HPDE6-E6E7 (cell line): ENCODE results near the gene TXNRD2.
"Not testable (repeated sequence)": the region's sequence is repeated elsewhere in the genome, so short reads cannot be mapped to it uniquely, and the experiment has no call there.

Experiments used
- DNase-seq: peaks from one replicate; pipeline ENCODE4 v3.0.0; 2011; ENCODE audit warnings: missing footprints; ENCODE audit errors: extremely low spot score

The TXNRD2 gene

GRCh38 chr22:19923914-19924513 lies 17.6 kb downstream of the TXNRD2 start:
- no peak for DNase-seq

GRCh38 chr22:19921544-19922081 lies 20.0 kb downstream of the TXNRD2 start:
- no peak for DNase-seq

GRCh38 chr22:19919701-19920363 lies 21.8 kb downstream of the TXNRD2 start:
- no peak for DNase-seq

- no peak for DNase-seq
Measured at GRCh38 chr22:19918332-19919106, 23.1 kb downstream of the TXNRD2 start.

- DNase-seq = no peak
Measured at GRCh38 chr22:19917389-19918138, 24.1 kb downstream of the TXNRD2 start.

GRCh38 chr22:19916941-19917340 lies 24.7 kb downstream of the TXNRD2 start:
- DNase-seq = no peak

GRCh38 chr22:19916006-19916405 lies 25.6 kb downstream of the TXNRD2 start:
- no peak for DNase-seq

GRCh38 chr22:19915287-19915954 lies 26.2 kb downstream of the TXNRD2 start:
- DNase-seq = no peak

GRCh38 chr22:19914201-19914943 lies 27.2 kb downstream of the TXNRD2 start:
- DNase-seq = no peak

- DNase-seq = no peak
Measured at GRCh38 chr22:19913337-19913936, 28.2 kb downstream of the TXNRD2 start.

- DNase-seq = no peak
Measured at GRCh38 chr22:19912271-19912999, 29.2 kb downstream of the TXNRD2 start.

- DNase-seq = no peak
Measured at GRCh38 chr22:19911540-19912270, 29.9 kb downstream of the TXNRD2 start.

- no peak for DNase-seq
Measured at GRCh38 chr22:19910180-19910744, 31.4 kb downstream of the TXNRD2 start.

- peak; percentile 72 for DNase-seq
Measured at GRCh38 chr22:19909350-19910179, 32.1 kb downstream of the TXNRD2 start.

GRCh38 chr22:19907902-19908301 lies 33.7 kb downstream of the TXNRD2 start:
- not testable (repeated sequence) for DNase-seq

GRCh38 chr22:19906864-19907263 lies 34.8 kb downstream of the TXNRD2 start:
- not testable (repeated sequence) for DNase-seq
